Stimulated activated CD4-positive, alpha-beta T cell treated with anti-CD3 and anti-CD28 coated beads, Interleukin-15, amount 100 ng/mL, for 48 hours (primary cell): ENCODE data around the gene ARHGAP42.

ENCODE experiments used
- DNase-seq, 2 donors: peaks; one replicate each; pipeline ENCODE4 v3.0.0-alpha.2; 2020; ENCODE audit warnings: low read depth in 2 of 2

ARHGAP42 gene

DNA sequence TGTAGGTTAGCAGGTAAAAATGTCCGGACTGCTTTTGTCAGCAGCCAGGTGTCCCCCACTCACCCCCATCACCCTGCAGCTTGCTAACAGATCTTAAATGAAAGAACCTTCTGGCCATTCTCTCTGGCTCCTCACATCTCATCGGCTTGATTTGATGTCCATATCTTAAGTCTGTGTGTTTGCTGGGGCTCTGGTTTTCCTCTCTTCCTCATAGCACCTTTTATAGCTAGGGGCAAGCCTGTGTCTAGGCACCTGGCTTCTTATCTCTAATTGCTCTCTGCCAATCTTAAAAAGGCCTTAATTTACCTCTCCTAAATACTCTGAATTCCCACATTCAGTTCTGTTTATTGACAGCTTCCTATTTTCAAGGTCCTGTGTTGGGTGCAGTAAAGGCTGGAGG, 72.0 kb downstream of the ARHGAP42 start:
- DNase-seq = no peak

DNA sequence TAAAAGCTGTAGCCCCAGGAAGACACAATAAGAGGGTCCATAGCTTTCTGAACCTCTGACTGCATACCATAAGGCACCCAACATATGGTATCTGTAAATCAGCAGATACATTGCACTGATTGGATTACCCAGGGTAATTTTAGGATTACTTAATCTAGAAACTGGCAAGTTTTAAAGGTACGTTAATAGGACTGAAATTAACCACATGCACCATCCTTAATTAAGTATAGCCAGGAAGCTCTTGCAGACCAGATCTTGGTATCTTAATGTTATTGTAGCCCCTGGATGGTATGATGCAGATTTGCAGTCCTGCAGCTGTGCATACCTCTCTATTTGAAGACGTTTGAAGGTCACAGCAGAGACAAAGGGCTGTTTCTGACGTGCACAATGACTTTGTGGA, 72.8 kb downstream of the ARHGAP42 start:
- DNase-seq = no peak

DNA sequence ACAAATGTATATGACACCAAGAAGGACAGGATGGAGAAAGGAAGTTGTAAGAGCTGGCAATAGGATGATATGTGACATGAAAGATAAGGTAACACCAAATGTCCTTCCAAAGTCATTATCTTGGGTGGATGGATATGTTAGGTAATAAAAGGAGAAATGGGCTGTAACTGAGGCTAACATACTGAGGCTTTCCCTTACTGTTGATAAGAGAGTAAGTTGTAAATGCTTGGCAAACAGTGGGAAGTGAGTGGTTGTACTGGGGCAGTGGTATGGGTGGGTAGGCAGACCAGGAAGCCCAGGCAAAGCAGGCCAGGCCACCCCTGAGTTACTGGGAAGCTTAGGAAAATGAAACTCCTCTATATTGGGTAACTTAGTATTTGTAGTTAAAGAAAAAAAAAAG, 73.7 kb downstream of the ARHGAP42 start:
- no peak for DNase-seq

DNA sequence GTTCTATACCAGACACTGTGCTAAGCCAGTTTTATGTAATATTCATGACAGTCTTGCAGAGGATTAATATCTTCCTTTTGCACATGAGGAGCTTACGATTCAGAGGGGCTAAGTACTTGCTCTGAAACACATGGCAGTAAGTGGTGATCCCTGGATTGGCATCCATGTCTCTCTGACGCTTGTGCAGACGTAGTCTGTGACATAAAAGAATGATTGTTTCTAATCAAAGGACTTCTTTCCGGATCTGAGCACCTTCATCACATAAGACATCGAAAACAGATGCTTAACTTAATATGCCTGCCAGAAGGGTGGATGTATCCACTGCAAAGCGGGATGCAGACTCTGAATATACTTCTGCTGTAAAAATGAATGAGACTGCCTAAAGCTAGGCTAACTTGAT, 74.8 kb downstream of the ARHGAP42 start:
- DNase-seq = no peak

DNA sequence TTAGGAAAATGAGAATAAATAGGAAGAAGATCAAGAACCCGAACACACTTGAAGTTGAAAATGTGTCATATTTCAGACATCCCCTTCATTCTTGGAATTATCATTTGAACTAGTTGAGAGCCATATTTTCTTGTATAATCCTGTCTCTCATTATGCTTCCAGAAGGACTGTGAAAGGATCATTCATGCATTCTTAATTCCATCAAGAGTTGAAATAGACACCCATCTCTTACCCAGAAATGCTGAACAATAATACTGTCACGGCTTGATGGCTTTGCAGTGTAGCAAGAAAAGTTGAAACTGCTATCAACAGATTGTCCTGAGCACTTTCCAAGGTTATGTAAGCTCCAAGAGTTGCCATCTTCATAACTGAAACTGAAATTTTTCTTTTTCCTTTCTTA, 79.7 kb downstream of the ARHGAP42 start:
- no peak for DNase-seq

DNA sequence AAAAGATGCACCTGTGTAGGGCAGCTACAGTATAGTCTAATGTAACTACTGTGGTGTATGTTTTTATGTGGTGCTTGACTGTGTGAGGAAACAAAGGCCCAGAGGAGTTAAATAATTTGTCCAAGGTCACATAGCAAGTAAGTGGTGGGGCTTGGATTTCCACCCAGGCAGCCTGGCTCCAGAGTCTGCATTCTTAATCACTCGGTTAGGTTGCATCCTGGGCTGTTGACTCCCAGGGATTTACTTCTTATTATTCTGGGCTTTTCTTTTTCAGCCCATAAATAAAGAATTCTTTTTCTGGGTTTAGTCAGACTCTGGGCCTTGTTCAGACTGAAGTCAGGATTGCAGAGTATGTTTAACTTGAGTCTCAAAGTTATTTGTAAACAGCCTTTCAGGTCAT, 82.1 kb downstream of the ARHGAP42 start:
- no peak for DNase-seq

DNA sequence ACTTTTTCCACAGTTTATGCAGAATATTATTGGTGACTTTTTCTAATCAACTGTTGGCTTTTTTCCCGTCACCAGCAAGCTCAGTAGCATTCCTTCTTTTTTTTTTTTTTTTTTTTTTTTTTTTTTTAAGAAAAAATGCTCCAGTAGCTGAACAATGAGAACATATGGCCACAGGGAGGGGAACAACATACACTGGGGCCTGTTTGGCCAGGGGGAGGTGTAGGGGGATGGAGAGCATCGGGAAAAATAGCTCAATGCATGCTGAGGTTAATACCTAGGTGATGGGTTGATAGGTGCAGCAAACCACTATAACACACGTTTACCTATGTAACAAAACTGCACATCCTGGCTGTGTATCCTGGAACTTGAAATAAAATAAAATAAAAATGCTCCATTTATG, 82.5 kb downstream of the ARHGAP42 start:
- no peak for DNase-seq

DNA sequence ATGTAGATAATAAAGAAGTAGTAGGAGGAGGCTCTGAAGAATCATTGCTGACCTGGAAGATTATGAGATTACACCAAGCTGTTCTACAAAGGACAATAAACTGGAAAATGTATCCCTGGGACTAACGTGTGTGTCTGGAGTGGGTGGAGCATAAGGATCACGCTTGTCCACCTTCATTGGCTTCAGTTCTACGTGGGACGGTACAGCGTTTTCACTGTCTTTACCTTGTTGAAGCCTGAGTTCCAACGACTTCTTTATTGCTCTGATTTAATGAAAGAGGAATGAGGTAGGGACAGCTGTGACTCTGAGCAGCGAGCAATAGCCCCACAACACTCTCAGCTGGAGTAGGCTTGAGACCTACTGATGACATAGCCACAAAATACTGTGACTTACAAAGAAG, 87.0 kb downstream of the ARHGAP42 start:
- no peak for DNase-seq

DNA sequence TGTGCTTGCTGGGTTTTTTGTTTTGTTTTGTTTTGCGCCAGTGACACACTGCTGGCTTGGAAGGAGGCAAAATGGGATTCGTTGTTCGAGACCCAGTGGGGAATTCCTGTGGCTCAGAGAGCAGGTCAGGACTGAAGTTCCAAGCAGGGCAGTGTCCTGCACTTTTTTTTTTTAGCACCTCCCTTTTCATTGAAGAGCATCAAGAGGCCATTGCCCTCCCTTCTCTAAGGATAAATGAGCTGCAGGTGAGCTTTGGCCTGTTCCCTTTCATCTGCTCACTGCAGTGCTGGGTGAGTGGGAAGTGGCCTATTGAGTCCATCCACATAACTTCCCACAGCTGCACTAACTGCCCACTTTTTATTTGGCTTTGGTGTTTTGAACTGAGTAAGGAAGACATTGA, 87.8 kb downstream of the ARHGAP42 start:
- no peak for DNase-seq

DNA sequence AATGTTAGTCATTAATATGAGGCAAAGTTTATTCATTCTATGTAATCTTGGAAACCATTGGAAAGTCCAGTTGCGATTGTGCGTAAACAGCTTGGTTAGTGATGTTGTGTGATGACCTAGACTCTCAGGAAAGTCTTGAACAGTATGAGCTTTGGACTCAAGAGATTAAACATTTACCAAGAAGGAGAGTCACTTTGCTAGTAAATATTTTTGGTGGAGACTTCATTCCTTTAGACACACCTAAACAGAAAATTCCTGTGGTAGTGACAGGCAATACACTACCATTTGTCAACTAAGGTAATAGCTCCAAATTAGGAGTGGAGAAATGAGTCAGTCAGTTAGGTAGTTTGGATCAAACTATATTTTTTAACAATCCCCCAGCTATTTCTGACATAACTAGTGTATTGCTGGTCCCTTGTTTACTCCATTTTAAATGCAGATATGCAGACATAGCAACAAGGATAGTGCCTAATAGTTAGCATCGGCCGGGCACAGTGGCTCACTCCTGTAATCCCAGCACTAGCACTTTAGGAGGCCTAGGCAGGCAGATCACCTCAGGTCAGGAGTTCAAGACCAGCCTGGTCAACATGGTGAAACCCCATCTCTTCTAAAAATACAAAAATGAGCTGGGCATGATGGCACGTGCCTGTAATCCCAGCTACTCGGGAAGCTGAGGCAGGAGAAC, 89.3 kb downstream of the ARHGAP42 start:
- DNase-seq = no peak

DNA sequence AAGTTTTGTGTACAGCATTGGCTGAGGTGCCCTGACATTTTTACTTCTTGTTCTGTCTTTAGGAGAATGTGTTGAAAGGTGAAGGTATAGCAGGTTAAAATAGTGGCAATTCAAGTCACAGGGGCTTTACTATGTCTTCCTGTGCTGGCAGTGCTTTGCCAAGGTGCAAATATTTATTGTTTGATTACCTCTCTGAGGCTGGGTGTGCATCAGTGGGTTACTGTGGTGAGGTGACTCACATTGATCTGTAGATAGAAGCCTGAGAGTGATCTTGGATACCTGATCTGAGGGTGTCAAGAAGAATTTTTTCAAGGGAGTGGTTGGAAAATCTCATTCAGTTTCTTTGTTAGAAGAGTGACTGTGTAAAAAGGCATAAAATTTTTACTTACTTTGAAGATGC, 90.0 kb downstream of the ARHGAP42 start:
- DNase-seq = no peak

DNA sequence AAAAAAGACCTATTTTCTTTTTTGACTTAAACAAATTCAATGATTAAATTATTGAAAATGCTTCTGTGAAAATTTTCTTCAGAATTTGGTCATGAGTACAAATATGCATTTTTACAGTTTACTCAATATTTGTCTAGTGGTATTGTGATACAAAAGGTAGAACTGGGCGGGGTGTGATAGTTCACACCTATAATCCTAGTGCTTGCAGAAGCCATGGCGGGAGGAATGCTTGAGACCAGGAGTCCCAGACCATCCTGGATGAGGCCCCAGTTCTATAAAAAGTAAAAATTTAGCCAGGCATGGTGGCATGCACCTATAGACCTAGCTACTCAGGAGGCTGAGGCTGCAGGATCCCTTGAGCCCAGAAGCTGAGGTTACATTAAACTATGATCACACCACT, 90.6 kb downstream of the ARHGAP42 start:
- no peak for DNase-seq

DNA sequence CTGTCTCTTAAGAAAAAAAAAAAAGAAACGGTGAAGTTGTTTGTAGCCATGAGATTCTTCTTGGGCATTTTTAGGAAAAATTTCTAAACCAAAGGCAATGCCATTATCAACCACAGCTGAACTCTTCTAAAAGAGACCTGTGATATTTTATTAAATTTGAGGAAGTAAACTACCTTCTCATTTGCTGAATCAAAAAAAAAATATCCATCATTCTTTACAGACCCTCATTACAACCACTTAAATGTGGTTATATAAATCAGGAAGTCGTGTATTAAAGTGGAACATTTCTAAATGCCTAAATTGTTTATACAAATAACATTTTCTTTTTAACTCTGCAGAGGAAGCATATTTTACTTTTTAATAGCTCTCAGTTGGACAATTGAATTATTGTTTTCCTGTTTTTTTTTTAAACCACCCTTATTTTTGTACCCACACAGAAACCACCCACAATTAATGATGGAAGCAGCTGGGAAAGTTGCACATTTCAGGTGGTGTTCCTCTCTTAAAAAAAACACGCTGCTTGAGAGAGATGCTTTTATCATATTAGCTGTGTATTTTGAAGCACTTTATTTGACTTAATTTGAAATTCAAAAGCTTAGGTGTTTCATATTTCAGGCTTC, 91.2 kb downstream of the ARHGAP42 start:
- DNase-seq = no peak

DNA sequence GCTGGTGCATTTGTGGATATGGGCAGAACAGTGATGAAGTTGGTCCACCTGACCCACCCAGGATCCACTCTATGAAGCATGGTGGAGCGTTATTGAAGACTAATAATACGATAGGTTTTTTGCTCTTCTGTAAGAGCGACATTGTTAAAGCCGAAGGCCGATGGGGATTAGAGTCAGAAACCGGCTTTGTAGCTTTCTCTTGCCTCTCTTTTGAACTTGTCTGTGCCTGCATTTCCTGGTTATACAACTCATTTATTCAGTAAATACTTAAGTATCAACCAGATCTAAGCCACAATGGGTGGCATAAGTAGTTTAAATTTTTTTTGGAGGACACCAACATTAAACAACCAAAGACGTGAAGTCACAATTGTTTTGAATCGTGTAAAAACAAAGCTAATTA, 93.4 kb downstream of the ARHGAP42 start:
- no peak for DNase-seq

DNA sequence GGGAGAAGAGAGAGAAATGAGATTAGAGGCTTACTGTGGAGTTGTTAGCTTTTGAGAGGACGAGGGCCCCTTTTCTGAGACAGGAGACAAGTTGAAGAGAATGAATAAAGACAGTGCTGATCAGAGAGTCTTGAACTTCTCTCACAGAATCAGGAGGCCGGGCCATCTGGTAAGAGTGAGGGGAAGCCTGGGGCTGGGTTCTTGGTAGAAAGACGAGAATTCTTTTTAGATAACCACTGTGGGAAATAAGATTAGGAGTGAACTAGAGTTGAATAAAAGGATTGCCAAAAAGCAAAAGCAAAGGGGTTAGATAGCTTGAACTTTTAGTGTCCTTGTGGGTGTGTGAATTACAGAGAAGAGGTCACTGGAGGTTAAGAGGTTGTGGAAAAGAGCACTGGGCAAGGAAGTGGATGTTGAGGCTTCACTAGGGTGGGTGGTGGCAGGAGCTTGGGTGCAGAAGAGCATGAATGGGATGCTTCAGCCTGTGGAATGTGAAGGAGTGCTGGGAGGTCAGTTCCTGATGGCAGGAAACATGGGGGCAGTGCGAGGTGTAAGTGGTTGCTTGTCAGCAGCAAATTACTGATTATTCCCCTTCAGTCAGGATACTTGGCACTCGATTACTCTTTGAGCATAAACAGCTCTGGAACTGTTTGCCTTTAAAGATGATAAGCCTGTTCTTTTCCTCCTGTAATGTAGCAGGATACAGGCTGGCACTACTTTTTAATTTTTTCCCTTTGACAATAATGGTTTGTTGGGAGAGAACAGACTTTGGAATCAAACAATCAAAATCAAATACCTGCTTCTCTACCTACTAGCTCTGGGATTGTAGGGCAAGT, 98.3 kb downstream of the ARHGAP42 start:
- no peak for DNase-seq

DNA sequence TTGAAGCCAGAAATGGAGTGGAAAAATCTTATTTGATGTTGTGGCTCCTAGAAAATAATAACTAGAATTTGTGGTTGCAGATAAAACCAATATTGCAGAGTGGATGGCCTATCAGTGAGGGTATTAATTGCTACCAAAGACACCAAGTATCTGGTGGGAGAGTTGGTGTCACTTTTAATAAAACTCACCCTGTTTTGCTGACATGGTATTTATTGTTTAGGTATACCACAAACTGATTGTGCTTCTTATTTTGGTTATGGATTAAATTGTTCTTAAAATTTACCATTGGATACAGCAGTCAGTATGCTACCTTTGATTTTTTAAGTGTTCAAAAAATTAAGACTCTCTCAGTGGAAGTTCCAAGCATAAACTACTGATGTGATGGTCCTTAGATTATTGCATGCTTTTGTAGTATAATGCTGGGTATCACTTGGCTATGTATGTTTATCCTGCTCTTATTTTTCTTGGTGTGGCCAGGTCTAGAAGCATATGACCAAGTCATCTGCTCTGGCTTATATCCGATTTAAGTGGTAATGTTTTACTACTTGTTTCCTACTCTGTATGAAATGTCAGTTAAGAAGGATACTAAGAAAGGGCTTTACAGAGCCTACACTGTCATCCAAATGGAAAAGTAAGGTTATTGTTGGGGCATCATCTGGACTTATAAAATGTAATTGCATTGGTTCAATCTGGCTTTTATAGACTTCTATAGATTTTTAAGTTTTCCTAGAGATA, 101.6 kb downstream of the ARHGAP42 start:
- DNase-seq = no peak

DNA sequence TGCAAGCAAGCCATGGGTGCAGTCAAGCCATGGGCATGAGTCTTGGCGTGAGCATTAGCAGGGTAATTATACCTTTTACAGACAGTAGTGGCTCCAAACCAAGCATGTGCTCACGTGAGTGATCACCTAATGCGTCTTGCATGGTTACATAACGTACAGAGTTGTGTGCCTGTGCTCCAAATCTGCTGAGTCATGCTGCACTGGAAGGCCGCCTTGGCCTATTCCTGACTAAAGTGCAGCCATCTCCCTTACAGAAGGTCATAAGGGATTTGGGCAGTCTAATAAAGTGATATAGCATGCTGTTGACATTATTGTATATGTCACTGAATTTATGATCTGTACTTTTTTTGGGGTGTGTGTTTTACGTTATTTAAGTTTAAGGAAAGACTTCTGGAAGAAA, 102.4 kb downstream of the ARHGAP42 start:
- DNase-seq = no peak

DNA sequence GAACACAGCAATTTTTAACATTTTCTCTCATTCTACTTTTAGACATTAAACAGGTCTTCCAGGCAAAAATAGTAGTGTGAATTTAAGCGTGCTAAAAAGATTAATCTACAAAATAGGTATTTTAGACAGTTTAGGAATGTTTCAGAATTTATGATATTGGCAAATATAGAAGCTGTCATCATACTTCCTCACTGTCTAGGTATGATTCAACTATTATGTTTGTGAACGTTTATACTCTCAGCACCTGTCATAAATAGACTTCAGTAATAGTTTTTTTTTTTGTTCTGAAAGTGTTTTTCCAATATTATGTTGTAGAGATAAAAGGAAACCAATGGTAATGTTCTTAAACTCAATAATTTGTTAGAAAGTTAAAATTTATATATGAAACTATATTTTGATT, 103.0 kb downstream of the ARHGAP42 start:
- DNase-seq = no peak

DNA sequence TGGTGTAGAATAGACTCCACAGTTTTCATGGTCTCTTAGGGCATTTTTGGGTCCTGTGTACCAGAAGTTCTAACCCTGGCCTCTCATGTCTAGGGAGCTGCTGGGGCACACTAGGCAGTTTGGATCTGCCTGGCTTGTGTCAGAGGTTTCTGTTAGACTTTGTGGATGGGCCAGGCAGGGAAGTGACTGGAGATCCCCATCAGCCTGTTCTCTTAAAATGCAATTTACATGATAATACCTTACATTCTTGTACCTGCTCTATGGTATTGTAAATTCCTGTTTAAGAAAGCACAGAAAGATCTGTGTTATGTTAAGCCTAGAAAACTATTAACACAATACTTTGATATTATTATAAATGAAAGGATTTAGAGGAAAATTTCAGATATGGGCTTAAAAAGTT, 104.0 kb downstream of the ARHGAP42 start:
- no peak for DNase-seq

DNA sequence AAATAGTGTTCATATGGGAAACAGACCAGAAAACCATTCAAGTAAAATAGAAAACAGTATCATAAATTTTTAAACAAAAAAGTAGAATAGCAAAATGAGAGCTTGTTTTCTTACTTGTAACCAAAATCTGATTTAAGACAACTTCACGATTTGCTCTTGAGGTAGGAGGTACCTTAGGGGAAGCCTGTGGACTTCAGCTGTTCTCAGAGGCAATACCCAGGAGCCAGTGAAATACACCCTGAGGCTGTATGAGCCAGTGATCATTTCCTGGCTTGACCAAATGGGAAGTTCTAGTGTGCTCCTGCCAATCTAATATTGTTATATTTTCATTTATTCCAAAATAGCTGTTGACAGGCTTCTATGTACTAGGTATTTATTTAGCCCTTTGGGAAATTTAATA, 104.8 kb downstream of the ARHGAP42 start:
- DNase-seq = no peak

DNA sequence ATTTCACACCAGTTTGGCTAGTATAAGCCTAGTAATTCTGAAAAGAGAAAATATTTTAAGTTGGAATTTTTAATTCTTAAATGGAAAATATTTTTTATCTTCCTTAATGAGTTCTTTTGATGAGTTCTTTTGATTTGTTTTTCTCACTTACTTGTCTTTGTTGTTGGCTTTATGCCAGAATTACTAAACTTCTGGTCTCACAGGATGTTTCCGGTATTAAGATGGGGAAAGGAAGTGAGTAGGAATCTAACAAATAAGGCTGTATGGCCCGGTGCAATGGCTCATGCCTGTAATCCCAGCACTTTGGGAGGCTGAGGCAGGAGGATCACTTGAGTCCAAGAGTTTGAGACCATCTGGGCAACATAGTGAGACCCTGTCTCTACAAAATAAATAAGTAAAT, 106.4 kb downstream of the ARHGAP42 start:
- no peak for DNase-seq

DNA sequence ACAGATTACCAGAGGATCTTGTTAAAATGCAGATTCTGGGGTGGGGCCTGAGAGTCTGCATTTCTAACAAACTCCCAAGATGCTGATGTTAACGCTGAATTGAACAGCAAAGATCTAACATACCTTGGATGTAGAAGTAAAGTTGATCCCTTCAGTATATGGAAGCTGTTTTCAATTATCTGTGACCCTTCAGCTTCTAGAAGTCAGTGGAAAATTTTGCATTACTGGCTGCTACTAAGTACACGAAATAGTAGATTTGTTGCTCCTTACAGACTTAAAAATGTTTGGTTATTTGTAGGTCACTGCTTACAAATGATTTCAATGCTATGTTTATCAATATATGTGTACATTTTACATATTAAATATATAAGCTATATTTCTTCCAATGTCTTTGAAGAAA, 107.4 kb downstream of the ARHGAP42 start:
- no peak for DNase-seq
